HG02884 (cell line): ENCODE results near the gene CDK17.

ENCODE experiments used
- ATAC-seq: cut with Tn5 transposase; IDR thresholded peaks from one replicate; pipeline ENCODE4 v1.9.1; 2021; ENCODE audit warnings: mild to moderate bottlenecking, moderate library complexity; ENCODE audit not compliant: unreplicated experiment

Gene CDK17

DNA sequence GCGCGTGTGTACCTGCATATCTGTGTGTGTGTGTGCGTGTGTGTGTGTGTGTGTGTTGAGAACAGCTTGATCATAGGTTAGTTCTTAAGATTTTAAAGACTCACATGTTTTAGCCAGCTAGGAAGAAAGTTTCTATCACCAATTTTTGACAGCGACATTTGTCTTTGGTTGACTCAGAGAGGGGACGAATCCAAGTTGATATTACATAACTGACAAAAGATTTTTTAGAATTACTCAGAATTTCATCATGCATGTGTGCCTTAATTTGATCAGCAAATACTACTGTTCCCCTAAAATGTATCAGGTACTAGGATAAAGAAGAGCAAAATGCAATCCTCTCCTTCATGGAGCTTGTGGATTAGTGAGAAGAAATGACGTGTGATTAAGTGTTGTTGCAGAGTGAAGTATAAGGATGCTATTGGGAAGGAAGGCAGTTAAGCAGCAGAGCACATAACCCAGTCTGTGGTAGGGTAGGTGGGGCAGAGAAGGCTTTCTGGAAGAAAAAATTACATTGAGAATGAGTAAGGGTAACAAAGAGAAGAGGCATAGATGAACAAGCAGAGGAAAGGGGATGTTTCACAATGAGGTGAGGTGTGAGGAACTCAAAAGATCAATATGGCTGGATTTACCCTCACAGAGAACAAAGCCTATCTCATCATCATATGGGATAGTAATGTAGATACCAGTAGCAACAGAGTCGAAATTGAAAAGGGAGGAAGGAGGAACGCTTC lies 128.6 kb downstream of the CDK17 start:
- ATAC-seq, result no peak

DNA sequence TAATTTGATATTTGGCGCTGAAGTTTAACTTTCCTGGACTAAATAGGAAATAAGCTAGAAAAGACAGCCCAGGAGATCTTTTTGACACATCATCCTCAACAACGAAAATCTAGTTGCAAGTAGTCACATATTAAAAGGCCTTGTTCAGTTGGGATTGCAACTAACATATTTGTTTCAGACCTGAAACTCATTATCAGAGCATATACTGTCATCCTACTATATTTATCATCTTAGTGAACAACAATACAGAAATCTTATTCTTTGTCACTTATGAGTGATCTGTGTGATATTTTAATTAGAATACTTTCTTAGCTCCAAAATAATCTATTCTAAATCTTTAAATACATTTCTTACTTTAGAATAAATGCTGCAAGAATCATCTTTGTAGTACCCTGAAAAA lies 134.0 kb downstream of the CDK17 start:
- ATAC-seq, result no peak

DNA sequence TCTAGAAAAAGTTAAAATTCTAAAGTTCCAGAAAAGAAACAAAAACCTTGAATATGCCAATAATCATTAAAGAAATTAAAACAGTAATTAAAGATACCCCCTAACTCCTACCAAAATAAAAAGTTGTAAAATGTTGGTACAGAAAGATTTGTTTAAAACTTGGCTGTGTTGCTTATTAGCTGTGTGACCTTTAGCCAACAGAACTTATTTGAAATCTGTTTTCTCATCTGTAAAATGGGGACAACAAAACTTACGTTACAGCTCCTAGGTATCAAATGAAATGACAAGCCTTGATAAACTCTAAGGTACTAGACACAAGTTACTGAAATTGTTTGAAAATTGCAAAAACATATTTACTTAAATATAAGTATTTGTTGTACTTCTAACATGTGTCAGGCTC lies 134.4 kb downstream of the CDK17 start:
- no peak for ATAC-seq

DNA sequence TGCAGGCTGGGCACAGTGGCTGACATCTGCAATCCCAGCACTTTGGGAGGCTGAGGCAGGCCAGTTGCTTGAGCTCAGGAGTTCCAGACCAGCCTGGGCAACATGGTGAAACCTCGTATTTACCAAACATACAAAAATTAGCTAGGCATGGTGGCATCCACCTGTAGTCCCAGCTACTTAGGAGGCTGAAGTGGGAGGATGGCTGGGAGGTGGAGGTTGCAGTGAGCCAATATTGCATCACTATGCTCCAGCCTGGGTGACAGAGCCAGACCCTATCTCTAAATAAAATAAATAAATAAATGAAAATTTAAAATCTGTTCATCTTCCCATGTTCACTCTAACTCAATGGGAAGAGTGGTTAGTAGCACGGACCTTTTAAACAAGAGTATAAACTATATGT lies 134.8 kb downstream of the CDK17 start:
- no peak for ATAC-seq

DNA sequence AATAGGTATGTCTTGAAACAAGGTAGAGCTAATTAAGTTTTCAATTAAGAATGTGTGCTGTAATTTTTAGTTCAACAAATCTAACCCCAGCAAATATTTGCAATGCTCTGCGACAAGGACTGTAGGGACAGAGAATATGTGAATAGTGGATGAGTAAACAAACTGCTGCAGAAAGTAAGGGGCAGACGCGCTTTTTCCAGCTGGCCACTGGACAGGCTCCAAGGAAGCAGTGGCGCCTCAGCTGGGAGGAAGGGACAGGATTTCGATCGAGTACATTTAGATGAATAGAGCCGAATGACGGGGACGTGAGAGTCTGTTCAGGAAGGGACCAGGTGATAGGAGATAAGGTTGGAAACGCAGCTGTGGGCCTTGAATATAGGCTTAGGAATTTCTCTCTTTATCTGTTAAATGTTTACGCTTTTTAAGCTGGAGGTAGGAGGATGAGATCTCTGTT lies 136.8 kb downstream of the CDK17 start:
- ATAC-seq, result no peak

- ATAC-seq, result no peak
Measured at GRCh38 chr12:96261557-96261956, 138.7 kb downstream of the CDK17 start.

DNA sequence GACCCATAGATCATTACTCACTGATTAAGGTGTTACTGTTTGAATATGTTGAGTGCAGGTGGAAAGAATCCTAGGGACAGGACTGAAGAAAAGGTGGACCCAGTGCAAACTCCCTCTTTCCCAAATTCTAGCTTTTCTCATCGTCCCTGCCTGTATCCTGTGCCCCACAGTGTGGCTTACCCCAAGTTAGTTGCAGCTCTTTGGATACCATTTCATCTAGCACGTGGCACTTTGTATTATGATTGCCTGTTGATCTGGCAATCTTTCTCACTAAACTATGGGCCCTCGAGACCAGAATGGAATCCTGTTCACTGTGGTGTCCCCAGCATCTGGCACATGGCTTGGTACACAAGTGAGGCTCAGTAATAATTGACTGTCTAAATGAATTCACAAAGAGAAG lies 139.6 kb downstream of the CDK17 start:
- no peak for ATAC-seq

DNA sequence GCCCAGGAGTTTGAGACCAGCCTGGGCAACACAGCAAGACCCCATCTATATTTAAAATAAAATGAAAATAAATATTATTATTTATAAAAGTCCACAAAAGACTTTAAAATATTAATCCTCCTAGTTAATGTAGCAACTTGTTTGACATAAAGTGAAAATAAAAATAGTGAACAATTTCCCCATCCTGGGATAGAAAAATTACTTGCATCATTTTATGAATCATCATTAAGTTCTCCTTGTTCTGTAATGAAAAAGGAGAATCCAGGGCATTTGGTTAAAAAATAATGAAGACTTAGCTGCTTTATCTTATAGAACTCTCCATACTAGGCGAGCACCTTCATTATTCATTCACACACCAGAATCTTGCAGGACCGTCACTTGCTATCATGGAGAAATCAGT lies 140.0 kb downstream of the CDK17 start:
- no peak for ATAC-seq

GRCh38 chr12:96258104-96258961 lies 141.9 kb downstream of the CDK17 start:
- ATAC-seq, result no peak

DNA sequence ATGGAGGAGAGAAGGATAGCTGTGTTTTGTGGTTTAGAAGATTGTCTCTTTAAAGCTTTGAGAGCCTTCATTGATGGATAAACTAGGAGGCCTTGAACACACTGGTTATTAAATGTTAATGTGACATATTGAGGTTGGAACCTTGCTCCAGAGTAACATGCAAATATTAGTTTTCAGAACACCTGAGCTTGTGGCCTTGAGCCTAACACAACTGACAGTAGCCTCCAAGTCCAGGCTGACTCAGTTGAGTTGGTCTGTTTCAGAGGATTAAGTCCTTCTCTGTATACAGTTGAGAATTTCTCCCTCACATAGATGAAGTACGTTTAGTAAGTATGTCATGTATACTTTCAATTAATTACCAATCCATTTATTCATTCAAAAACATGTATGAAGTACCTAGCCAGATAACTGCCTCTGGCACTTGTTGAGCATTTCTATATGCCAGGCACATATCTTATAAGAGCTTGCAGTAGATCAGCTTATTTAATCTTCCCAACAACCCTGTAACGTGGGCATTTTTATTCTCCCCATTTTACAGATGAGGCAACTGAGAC lies 142.6 kb downstream of the CDK17 start:
- ATAC-seq, result no peak

DNA sequence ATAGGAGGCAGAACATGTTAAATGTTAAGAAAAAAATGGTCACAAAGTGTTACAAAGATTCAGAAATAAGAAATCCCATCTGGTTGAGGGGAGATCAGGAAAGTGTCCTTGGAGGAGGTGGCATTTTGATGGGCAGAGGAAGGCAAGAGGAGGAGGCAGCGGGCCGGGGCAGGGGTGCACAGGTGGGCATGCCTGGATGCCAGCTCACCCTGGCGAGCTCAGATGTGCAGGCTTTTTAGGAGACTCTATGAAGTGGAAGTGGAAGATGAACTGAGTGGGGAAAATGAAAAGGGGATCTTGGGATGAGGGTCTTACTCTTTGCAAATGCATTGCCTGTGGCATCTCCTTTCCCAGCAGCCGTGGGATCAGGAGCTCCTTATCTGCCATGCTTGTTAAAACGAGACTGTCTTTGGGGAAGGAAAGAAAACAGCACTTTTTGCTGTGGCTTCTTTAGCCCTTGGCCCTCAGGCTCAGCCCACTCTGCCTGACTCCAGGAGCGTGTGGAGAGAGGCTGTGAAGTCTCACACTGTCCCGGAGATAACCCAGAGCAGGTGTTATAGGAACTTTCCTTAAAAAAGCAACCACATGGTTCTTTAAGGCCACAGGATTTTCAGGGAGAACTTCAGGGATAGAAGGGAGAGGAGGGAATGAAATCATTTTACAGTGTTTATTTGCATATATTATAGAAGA lies 143.4 kb downstream of the CDK17 start:
- no peak for ATAC-seq

- no peak for ATAC-seq
Measured at GRCh38 chr12:96255077-96255476, 145.2 kb downstream of the CDK17 start.

- no peak for ATAC-seq
Measured at GRCh38 chr12:96250119-96250685, 150.0 kb downstream of the CDK17 start.

DNA sequence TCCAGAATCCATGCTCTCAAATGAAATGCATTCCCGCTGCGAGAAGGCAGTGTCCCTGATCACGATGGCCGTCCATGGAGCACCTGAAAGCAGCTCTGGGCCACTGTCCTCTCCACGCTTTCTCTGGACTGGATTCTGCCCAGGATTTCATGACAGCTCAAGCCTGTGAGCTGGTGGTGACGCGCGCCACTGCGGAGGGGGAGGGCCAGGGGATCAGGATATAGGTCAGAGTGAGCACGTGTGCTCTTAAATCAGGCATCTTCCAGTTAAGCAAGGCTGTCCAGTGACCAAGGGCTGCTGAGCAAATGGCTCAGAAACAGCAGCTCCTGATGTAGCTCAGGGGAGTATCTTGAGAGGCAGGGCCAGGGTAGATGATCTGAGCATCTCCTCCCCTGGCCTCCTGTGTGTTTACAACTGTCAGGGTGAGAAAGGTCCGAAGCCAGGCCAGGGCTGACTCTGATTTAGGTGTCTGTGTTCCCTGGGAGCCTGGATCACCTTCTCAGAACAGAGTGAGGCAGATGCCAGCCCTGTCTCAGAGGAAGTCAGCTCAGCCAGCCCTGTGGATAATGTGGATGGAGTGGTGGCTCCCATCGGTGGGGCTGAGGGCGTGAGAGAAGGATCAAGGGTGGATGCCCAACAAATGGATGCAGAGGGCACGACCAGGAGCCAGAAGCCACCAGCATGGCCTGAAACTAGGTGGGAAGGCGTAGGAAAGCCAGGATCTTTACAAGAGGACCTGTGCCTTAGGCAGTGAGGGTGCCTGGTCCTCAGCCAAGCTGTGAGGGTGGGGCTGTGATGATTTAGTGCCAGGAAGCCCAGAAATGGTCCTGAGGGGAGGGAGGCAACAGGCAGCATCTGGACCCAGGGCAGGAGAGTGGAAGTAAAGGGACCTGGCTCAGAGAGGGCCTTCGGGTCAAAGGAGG lies 150.8 kb downstream of the CDK17 start:
- no peak for ATAC-seq

DNA sequence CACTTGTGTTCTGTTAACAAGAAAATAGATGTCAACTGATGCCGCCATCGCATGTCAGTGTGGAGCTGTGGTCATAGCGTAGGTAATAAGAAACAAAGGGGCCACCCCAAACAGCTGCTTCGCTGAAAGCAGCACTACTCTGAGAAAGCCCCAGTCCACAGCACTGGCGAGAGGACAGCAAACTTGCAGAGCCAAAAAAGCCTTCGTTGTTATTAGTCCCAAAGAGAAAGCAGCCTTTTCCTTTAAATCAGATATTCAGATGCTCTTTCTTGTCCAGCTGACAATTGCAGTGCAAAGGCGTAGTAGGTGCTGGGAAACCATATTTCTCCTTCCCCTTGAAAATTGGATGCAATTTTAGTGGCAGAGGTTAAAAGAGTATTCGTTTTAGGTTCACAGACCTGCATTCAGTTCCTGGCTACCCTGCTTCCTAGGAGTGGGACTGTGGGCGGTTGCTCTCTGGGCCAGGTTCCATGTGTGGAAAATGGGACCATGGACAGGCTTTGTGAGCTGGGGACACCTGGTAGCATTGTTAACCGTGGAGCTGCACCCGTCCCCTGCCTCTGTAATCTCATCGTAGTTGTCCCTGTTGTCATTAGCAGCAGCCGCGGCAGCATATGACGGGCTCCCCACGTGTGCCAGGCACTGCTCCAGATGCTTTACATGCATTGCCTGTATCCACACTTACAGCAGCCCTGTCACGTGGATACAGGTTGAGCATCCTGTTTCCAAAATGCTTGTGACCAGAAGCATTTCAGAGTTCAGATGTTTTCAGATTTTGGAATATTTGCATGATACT lies 151.9 kb downstream of the CDK17 start:
- no peak for ATAC-seq

GRCh38 chr12:96247563-96247962 lies 152.7 kb downstream of the CDK17 start:
- ATAC-seq, result no peak

GRCh38 chr12:96246926-96247505 lies 153.2 kb downstream of the CDK17 start:
- ATAC-seq, result no peak

DNA sequence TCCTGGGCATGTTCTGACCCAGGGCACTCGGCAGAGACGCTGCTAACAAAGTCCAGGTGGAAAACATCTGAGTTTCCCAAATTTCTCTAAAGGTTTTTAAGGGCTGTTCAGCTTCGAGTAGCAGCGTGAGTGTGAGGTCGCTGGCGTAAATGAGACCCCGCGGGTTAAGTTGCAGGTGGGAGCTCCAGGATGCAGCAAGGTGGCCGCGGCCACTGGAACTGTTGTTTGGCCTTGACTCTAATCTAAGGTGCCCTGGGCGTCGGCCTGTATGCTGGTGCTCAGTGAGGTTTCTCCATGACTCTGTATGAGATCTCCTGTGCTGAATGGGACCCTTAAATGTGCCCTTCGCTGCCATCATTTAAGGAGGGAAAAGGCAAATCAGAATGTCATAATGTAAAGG lies 155.4 kb downstream of the CDK17 start:
- ATAC-seq, result no peak

GRCh38 chr12:96242597-96242996 lies 157.6 kb downstream of the CDK17 start:
- ATAC-seq, result no peak
